GM18505 (cell line): ENCODE measurements around the gene ERC2.

Experiments used
- ATAC-seq: cut with Tn5 transposase; IDR thresholded peaks from one replicate; pipeline ENCODE4 v1.9.1; 2021; ENCODE audit not compliant: unreplicated experiment
- POLR2A ChIP-seq: IDR thresholded peaks from 4 replicates; pipeline ENCODE4 v1.6.1; 2011; ENCODE audit warnings: borderline replicate concordance; ENCODE audit not compliant: insufficient read depth, insufficient read length; ENCODE audit errors: extremely low read depth

The ERC2 gene

GRCh38 chr3:55723653-55724406 lies 744.4 kb downstream of the ERC2 start:
- no peak for TF ChIP-seq POLR2A
- no peak for ATAC-seq

GRCh38 chr3:55721716-55722484 lies 746.4 kb downstream of the ERC2 start:
- ATAC-seq, result no peak
- no peak for TF ChIP-seq POLR2A

GRCh38 chr3:55720614-55721013 lies 747.7 kb downstream of the ERC2 start:
- ATAC-seq, result no peak
- TF ChIP-seq POLR2A, result no peak

- TF ChIP-seq POLR2A, result no peak
- ATAC-seq, result no peak
Measured at GRCh38 chr3:55719508-55719907, 748.8 kb downstream of the ERC2 start.

- no peak for TF ChIP-seq POLR2A
- ATAC-seq, result no peak
Measured at GRCh38 chr3:55719006-55719405, 749.3 kb downstream of the ERC2 start.

- ATAC-seq, result no peak
- no peak for TF ChIP-seq POLR2A
Measured at GRCh38 chr3:55718521-55718921, 749.7 kb downstream of the ERC2 start.

- no peak for TF ChIP-seq POLR2A
- no peak for ATAC-seq
Measured at GRCh38 chr3:55718074-55718473, 750.2 kb downstream of the ERC2 start.

- no peak for TF ChIP-seq POLR2A
- ATAC-seq, result no peak
Measured at GRCh38 chr3:55717481-55717880, 750.8 kb downstream of the ERC2 start.

- ATAC-seq, result no peak
- no peak for TF ChIP-seq POLR2A
Measured at GRCh38 chr3:55716611-55717225, 751.5 kb downstream of the ERC2 start.

- no peak for ATAC-seq
- TF ChIP-seq POLR2A, result no peak
Measured at GRCh38 chr3:55716044-55716443, 752.2 kb downstream of the ERC2 start.

GRCh38 chr3:55714057-55714456 lies 754.2 kb downstream of the ERC2 start:
- ATAC-seq, result no peak

GRCh38 chr3:55711646-55712045 lies 756.6 kb downstream of the ERC2 start:
- ATAC-seq, result no peak
- no peak for TF ChIP-seq POLR2A

More at GRCh38 chr3:55714057-55714456, 754.2 kb downstream of the ERC2 start:
- no peak for TF ChIP-seq POLR2A

- TF ChIP-seq POLR2A, result no peak
- no peak for ATAC-seq
Measured at GRCh38 chr3:55709411-55710012, 758.8 kb downstream of the ERC2 start.
